Activated CD8-positive, alpha-beta memory T cell treated with anti-CD3 and anti-CD28 coated beads, Interleukin-2, amount 50 U/mL, for 1 hour (primary cell): ENCODE measurements around the gene DHRS4.
"Not testable (repeated sequence)": the region's sequence is repeated elsewhere in the genome, so short reads cannot be mapped to it uniquely, and the experiment has no call there.

Experiments
- DNase-seq: peaks from one replicate; pipeline ENCODE4 v3.0.0-alpha.2; 2020; ENCODE audit errors: extremely low read depth

Gene DHRS4

GRCh38 chr14:23939607-23940326 lies 13.8 kb upstream of the DHRS4 start:
- DNase-seq, result no peak

- DNase-seq, result no peak
These were observed 12.3 kb upstream of the DHRS4 start for GRCh38 chr14:23941230-23941629.

GRCh38 chr14:23941669-23942068 lies 11.9 kb upstream of the DHRS4 start:
- DNase-seq, result no peak

GRCh38 chr14:23942587-23942986 lies 11.0 kb upstream of the DHRS4 start:
- no peak for DNase-seq

- not testable (repeated sequence) for DNase-seq
These were observed 4.5 kb upstream of the DHRS4 start for GRCh38 chr14:23949069-23949468.

DNA sequence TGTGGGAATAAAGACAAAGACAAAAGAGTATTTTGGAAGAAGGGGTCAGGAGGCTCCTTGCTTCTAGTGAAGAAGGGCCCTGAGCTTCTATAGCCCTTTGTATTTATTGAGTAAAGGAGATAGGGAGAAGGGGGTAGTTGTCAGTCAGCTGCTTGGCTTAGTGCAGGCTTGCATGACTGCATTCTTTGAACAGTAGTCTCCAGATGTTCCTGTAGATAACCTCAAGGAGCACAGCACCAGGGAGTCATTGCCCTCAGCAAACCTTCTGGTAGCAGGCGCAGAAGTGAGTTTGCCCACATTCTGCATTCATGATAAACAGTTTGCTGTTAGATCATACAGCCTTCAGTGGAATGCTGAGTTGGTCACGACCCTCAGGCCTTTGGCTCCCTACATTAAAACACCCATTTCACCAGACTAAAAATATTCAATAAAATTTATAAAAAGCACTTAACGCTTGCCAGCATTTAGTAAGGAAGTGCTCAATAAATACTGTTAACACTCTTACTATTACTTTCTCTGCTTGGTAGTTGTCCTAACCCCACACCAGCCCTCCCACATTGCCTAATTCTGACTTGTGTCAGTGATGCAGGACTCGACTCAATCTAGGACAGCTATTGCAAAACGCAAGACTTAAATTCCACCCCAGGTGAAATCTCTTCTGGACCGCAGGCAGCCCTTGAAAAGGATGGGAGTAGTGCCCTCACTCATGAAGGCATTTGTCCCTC lies 3.0 kb upstream of the DHRS4 start:
- DNase-seq, result no peak

GRCh38 chr14:23951136-23951466 lies 2.5 kb upstream of the DHRS4 start:
- not testable (repeated sequence) for DNase-seq

DNA sequence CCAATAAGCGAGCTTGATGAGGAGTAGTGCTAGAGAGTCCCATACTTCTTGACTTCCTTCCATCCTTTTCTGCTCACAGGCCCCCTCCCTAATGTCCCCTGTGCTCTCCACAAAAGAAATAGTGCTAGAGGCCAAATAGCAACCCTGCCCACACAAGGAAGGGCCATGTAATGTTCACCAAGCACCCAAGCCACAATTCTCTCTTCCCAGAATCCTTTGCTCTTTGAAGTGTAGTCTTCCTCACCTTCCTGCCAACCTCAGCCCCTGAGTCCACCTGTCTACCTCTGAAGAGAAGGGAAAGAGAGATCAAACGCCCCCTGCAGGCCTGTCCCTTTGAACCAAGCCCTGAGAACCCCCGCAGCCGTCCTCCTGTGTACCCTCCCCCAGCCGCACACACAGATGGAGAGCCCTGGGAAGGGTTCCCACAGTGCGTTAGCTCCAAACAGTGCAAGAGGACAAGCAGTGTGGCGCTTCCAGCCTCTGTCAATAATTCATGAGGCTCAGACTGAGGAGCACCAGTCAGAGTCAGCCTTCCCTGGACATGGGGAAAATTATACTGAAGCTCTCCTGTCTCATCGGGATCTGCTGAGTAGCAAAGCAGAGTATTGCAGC lies 1.9 kb upstream of the DHRS4 start:
- DNase-seq, result no peak

GRCh38 chr14:23953116-23953463 lies 480 bp upstream of the DHRS4 start:
- DNase-seq, result not testable (repeated sequence)

- DNase-seq, result not testable (repeated sequence)
These were observed 677 bp downstream of the DHRS4 start for GRCh38 chr14:23954279-23954614.

DNA sequence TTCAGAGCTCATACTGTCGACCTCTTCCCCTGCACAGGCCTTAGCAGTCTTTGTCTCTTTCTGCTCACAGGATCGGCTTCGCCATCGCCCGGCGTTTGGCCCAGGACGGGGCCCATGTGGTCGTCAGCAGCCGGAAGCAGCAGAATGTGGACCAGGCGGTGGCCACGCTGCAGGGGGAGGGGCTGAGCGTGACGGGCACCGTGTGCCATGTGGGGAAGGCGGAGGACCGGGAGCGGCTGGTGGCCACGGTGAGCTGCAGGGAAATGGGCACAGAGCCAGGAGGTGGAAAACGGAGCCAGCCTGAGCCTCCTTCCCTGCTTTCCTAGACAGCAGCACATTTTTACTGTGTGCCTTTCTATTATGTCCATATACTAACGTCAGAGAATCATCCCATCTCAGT lies 1.4 kb downstream of the DHRS4 start:
- not testable (repeated sequence) for DNase-seq

- DNase-seq, result not testable (repeated sequence)
These were observed 2.2 kb downstream of the DHRS4 start for GRCh38 chr14:23955811-23956210.

DNA sequence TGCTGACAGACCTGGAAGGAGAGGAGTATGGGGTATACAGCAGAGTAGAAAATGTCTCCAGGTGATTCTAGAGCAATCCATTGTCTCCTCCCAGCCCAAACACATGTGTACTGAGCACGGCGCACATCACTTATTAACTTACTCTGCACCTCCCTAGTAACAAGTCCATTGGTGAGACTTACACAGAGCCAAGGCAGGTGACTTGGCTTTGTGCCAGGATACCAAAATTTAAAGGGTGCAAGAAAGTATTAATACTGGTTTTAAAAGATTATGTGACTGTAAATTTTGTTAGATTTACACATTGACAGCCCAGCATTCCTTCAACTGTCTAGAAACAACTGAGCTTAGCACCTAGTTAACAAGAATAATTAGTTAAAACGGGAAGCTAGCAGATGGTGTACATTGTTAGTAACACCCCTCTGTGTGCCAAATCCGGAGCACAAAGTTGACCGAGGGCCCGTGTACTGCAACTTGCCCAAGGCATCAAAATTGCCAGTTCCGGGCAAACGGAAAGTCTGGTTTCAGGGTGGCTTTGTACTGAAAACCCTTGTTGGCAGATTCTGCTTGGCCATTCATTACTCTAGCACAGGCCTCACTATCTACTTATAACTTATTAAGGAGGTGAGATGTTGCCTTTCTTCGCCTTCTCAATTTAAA lies 4.5 kb downstream of the DHRS4 start:
- not testable (repeated sequence) for DNase-seq

DNA sequence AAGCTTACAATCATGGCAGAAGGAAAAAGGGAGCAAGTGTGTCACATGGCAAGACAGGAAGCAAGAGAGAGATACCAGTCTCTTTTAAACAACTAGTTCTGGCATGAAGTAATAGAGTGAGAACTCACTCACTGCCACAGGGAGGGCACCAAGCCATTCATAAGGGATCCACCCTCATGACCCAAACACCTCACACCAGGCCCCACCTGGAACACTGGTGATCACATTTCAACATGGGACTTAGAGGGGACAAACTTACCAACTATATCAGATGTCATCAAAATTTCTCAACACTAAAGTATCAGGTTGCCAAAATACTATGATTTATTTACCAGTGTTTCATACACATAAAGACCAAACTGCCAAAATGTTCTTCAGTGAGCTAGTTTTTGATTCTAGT lies 7.3 kb downstream of the DHRS4 start:
- not testable (repeated sequence) for DNase-seq

DNA sequence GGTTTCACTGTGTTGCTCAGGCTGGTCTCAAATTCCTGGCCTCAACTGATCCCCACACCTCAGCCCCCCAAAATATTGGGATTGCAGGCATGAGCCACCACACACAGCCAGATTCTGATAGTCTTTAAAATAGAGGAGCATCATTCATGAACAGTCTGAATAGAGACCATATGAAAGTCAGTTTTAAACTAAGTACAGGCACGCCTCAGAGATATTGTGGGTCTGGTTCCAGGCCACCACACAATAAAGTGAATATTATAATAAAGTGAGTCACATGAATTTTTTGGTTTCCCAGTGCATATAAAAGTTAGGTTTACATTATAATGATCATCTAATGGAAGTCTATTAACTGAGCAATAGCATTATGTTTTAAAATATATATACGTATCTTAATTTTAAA lies 8.1 kb downstream of the DHRS4 start:
- not testable (repeated sequence) for DNase-seq

GRCh38 chr14:23969130-23969480 lies 15.5 kb downstream of the DHRS4 start:
- not testable (repeated sequence) for DNase-seq

GRCh38 chr14:23969481-23970282 lies 16.1 kb downstream of the DHRS4 start:
- not testable (repeated sequence) for DNase-seq

DNA sequence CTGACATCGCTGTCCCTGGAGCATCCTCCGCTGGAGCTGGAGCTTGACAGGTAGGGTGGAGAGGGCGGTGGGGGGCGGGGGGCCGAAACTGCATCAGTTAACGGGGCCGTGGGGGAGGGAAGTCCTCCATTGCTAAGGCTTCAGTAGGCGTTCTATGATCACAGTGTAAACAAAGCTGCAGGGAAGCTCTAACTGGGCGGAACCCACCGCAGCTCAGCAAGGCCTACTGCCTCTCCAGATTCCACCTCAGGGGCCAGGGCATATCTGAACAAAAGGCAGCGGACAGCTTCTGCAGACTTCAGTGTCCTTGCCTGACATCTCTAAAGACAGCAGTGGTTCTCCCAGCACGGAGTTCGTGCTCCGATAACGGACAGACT lies 16.7 kb downstream of the DHRS4 start:
- not testable (repeated sequence) for DNase-seq

DNA sequence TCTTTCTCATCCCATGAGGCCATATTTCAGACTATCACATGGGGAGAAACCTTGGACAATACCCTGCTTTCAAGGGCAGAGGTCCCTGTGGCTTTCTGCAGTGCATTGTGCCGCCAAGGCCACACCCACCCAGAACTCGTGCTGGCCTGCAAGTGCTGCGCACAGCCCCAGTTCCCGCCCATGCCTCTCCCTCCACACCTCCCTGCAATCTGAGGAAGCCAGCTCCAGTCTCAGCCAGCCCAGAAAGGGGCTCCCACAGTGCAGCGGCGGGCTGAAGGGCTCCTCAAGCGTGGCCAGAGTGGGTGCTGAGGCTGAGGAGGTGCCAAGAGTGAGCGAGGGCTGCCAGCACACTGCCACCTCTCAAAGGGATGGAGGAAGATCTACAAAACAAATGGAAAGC lies 19.6 kb downstream of the DHRS4 start:
- DNase-seq, result not testable (repeated sequence)

GRCh38 chr14:23974041-23974440 lies 20.5 kb downstream of the DHRS4 start:
- DNase-seq, result not testable (repeated sequence)

DNA sequence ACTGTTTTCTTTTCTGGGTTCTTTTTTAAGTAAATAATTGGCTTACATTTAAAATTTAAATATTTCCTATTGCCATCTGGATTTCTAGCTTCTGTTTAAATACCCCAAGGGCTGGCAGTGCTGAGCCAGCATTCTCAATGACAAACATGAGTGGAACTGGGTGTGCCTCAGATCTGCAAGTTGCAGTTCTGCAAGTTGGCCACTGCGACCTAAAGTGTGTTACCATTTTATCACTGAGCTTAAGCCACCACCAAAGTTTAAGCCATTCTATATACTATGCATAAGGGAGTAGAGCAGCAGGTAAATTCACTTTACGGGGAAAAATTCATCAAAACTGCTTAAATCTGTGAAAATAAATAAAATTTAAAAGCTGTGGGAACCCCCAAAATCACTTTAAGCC lies 23.6 kb downstream of the DHRS4 start:
- DNase-seq, result not testable (repeated sequence)
